Muscle layer of colon (tissue), 2 donors: ENCODE data around the gene NUP93.
A peak's percentile ranks its signal among the peaks of the same experiment; 100 is the strongest.

Source experiments
- H3K27ac ChIP-seq: one replicate; pipeline ENCODE4 v1.7.0; 2013; ENCODE audit warnings: low read depth, mild to moderate bottlenecking, low read length, moderate library complexity
- H3K27me3 ChIP-seq, 2 donors: one replicate each; pipeline ENCODE4 v1.7.0; 2013; ENCODE audit warnings: low read length in 2 of 2, mild to moderate bottlenecking in 2 of 2; ENCODE audit not compliant: insufficient read depth in 2 of 2, control insufficient read depth in 1 of 2
- H3K36me3 ChIP-seq: one replicate; pipeline ENCODE4 v1.7.0; 2013; ENCODE audit warnings: mild to moderate bottlenecking, low read length; ENCODE audit not compliant: insufficient read depth
- H3K4me1 ChIP-seq: one replicate; pipeline ENCODE4 v1.7.0; 2013; ENCODE audit warnings: mild to moderate bottlenecking, low read length; ENCODE audit not compliant: insufficient read depth
- H3K4me3 ChIP-seq, 2 donors: one replicate each; pipeline ENCODE4 v1.7.0; 2013; ENCODE audit warnings: low read length in 2 of 2, low read depth in 1 of 2, mild to moderate bottlenecking in 1 of 2, moderate library complexity in 1 of 2
- H3K9ac ChIP-seq: one replicate; pipeline ENCODE4 v1.7.0; 2013; ENCODE audit warnings: low read length
- H3K9me3 ChIP-seq: one replicate; pipeline ENCODE4 v1.7.0; 2013; ENCODE audit warnings: mild to moderate bottlenecking, low read length
- donor health status: abdominal sarcoma.
- donor health status: Adenocarcinoma of cecum.

NUP93 gene

GRCh38 chr16:56771558-56772279, 41.8 kb downstream of the NUP93 start:
- Histone ChIP-seq H3K9me3 (no peaks in the 10 kb centered on the region), H3K9ac (no peak overlapping the region), H3K4me1 (peaks cover 10% of the 10 kb centered on the region), H3K4me3 (no peak overlapping the region), H3K27me3 (no peaks in the 10 kb centered on the region), H3K36me3 (no peaks in the 10 kb centered on the region), H3K27ac (no peak overlapping the region)

GRCh38 chr16:56773532-56773931, 43.6 kb downstream of the NUP93 start:
- peaks cover 18% of the 10 kb centered on the region for H3K4me1 ChIP-seq
- H3K27ac ChIP-seq = no peak overlapping the region
- no peaks in the 10 kb centered on the region for H3K27me3 ChIP-seq
- H3K36me3 ChIP-seq = no peaks in the 10 kb centered on the region
- no peak overlapping the region for H3K4me3 ChIP-seq
- no peak overlapping the region for H3K9ac ChIP-seq
- no peaks in the 10 kb centered on the region for H3K9me3 ChIP-seq

- no peaks in the 10 kb centered on the region for H3K27me3 ChIP-seq
- no peaks in the 10 kb centered on the region for H3K9me3 ChIP-seq
- peaks cover 18% of the 10 kb centered on the region for H3K4me1 ChIP-seq
- no peaks in the 10 kb centered on the region for H3K36me3 ChIP-seq
- no peak overlapping the region for H3K4me3 ChIP-seq
- no peak overlapping the region for H3K27ac ChIP-seq
- no peak overlapping the region for H3K9ac ChIP-seq
Measured at GRCh38 chr16:56774016-56774680, 44.2 kb downstream of the NUP93 start.

GRCh38 chr16:56775162-56775561, 45.2 kb downstream of the NUP93 start:
- H3K4me3 ChIP-seq = no peak overlapping the region
- no peaks in the 10 kb centered on the region for H3K36me3 ChIP-seq
- H3K9ac ChIP-seq = no peak overlapping the region
- H3K9me3 ChIP-seq = no peaks in the 10 kb centered on the region
- no peaks in the 10 kb centered on the region for H3K27me3 ChIP-seq
- H3K27ac ChIP-seq = no peak overlapping the region
- H3K4me1 ChIP-seq = peaks cover 18% of the 10 kb centered on the region

- H3K27me3 ChIP-seq = no peaks in the 10 kb centered on the region
- H3K27ac ChIP-seq = peak overlapping the region; percentile 43
- H3K9me3 ChIP-seq = no peaks in the 10 kb centered on the region
- no peak overlapping the region for H3K9ac ChIP-seq
- peaks cover 16% of the 10 kb centered on the region for H3K4me1 ChIP-seq
- no peak overlapping the region for H3K4me3 ChIP-seq
- no peaks in the 10 kb centered on the region for H3K36me3 ChIP-seq
Measured at GRCh38 chr16:56776562-56776961, 46.6 kb downstream of the NUP93 start.

- Histone ChIP-seq H3K36me3 (no peaks in the 10 kb centered on the region), H3K27ac (peak overlapping the region; percentile 43), H3K9me3 (no peaks in the 10 kb centered on the region), H3K27me3 (no peaks in the 10 kb centered on the region), H3K9ac (no peak overlapping the region), H3K4me1 (peaks cover 14% of the 10 kb centered on the region), H3K4me3 (no peak overlapping the region)
Measured at GRCh38 chr16:56777001-56777400, 47.1 kb downstream of the NUP93 start.

GRCh38 chr16:56777482-56777881, 47.6 kb downstream of the NUP93 start:
- no peak overlapping the region for H3K27ac ChIP-seq
- no peaks in the 10 kb centered on the region for H3K27me3 ChIP-seq
- H3K4me1 ChIP-seq = peaks cover 14% of the 10 kb centered on the region
- no peak overlapping the region for H3K4me3 ChIP-seq
- no peaks in the 10 kb centered on the region for H3K36me3 ChIP-seq
- H3K9me3 ChIP-seq = no peaks in the 10 kb centered on the region
- H3K9ac ChIP-seq = no peak overlapping the region

- Histone ChIP-seq H3K9ac (no peak overlapping the region), H3K27ac (no peak overlapping the region), H3K9me3 (no peaks in the 10 kb centered on the region), H3K4me3 (no peak overlapping the region), H3K4me1 (peaks cover 14% of the 10 kb centered on the region), H3K36me3 (no peaks in the 10 kb centered on the region), H3K27me3 (no peaks in the 10 kb centered on the region)
Measured at GRCh38 chr16:56779906-56780305, 50.0 kb downstream of the NUP93 start.

- Histone ChIP-seq H3K4me1 (peaks cover 14% of the 10 kb centered on the region), H3K9me3 (no peaks in the 10 kb centered on the region), H3K36me3 (no peaks in the 10 kb centered on the region), H3K27me3 (no peaks in the 10 kb centered on the region), H3K4me3 (no peak overlapping the region), H3K27ac (no peak overlapping the region), H3K9ac (no peak overlapping the region)
Measured at GRCh38 chr16:56780646-56781045, 50.7 kb downstream of the NUP93 start.

GRCh38 chr16:56781528-56781961, 51.6 kb downstream of the NUP93 start:
- H3K9me3 ChIP-seq = no peaks in the 10 kb centered on the region
- H3K4me3 ChIP-seq = no peak overlapping the region
- no peaks in the 10 kb centered on the region for H3K27me3 ChIP-seq
- no peak overlapping the region for H3K9ac ChIP-seq
- peaks cover 10% of the 10 kb centered on the region for H3K4me1 ChIP-seq
- no peak overlapping the region for H3K27ac ChIP-seq
- no peaks in the 10 kb centered on the region for H3K36me3 ChIP-seq

- no peaks in the 10 kb centered on the region for H3K27me3 ChIP-seq
- H3K36me3 ChIP-seq = no peaks in the 10 kb centered on the region
- no peaks in the 10 kb centered on the region for H3K9me3 ChIP-seq
- no peak overlapping the region for H3K27ac ChIP-seq
- H3K4me3 ChIP-seq = no peak overlapping the region
- no peak overlapping the region for H3K9ac ChIP-seq
- H3K4me1 ChIP-seq = no peaks in the 10 kb centered on the region
Measured at GRCh38 chr16:56783344-56783743, 53.4 kb downstream of the NUP93 start.

GRCh38 chr16:56785317-56785716, 55.4 kb downstream of the NUP93 start:
- no peaks in the 10 kb centered on the region for H3K36me3 ChIP-seq
- H3K9me3 ChIP-seq = no peaks in the 10 kb centered on the region
- H3K27me3 ChIP-seq = no peaks in the 10 kb centered on the region
- H3K4me3 ChIP-seq = no peak overlapping the region
- H3K4me1 ChIP-seq = no peaks in the 10 kb centered on the region
- no peak overlapping the region for H3K9ac ChIP-seq
- H3K27ac ChIP-seq = no peak overlapping the region
